HEK293 (cell line): ENCODE measurements around the gene MYO5B.
A peak's percentile ranks its signal among the peaks of the same experiment; 100 is the strongest.

Experiments
- CTCF ChIA-PET: fragments of 350-600 bp; formaldehyde crosslinking; extraction: SDS; loops from one replicate; lab custom pipeline; 2021; ENCODE audit warnings: antibody characterized with exemption; lab: Yijun Ruan, JAX
- POLR2A ChIA-PET: fragments of 300-600 bp; formaldehyde crosslinking; extraction: SDS; loops from one replicate; lab custom pipeline; 2020; ENCODE audit warnings: antibody characterized with exemption, inconsistent platforms; lab: Yijun Ruan, JAX
- H3K27ac ChIP-seq: fragments of 200-500 bp; sonication (Bioruptor generic); 2 replicates; pipeline ENCODE4 v1.5.1; 2014; ENCODE audit warnings: low read depth, low read length, control low read depth, inconsistent platforms; ENCODE audit errors: extremely low read depth
- H3K36me3 ChIP-seq, 2 experiments: fragments of 200-500 bp in 1 of 2; sonication (Bioruptor generic) in 1 of 2; 1 replicate in 1 of 2; 2 replicates in 1 of 2; pipeline ENCODE4 v1.5.1; 2014 to 2017; ENCODE audit warnings: inconsistent platforms in 2 of 2, low read length in 2 of 2; ENCODE audit not compliant: control insufficient read depth in 2 of 2, insufficient read depth in 1 of 2
- H3K4me1 ChIP-seq: fragments of 200-500 bp; sonication (Bioruptor generic); 2 replicates; pipeline ENCODE4 v1.5.1; 2014; ENCODE audit warnings: mild to moderate bottlenecking, low read length, inconsistent platforms; ENCODE audit not compliant: control insufficient read depth, insufficient read depth
- H3K4me3 ChIP-seq: 2 replicates; pipeline ENCODE4 v1.5.1; 2011; ENCODE audit warnings: low read depth, mild to moderate bottlenecking, control low read depth, low read length, moderate library complexity
- H3K9me3 ChIP-seq: fragments of 200-500 bp; sonication (Bioruptor generic); 2 replicates; pipeline ENCODE4 v1.5.1; 2014; ENCODE audit warnings: low read depth, low read length, inconsistent platforms; ENCODE audit not compliant: control insufficient read depth, insufficient read depth
- MZF1 ChIP-seq: fragments of 450-650 bp; formaldehyde crosslinking; IDR thresholded peaks from 2 replicates; pipeline ENCODE4 v1.5.1; 2017; ENCODE audit warnings: missing biosample characterization, missing genetic modification characterization, borderline replicate concordance
- SCRT1 ChIP-seq: fragments of 450-650 bp; formaldehyde crosslinking; IDR thresholded peaks from 2 replicates; pipeline ENCODE4 v1.5.1; 2016; ENCODE audit warnings: missing biosample characterization, missing genetic modification characterization, borderline replicate concordance
- SP7 ChIP-seq: fragments of 450-650 bp; formaldehyde crosslinking; IDR thresholded peaks from 2 replicates; pipeline ENCODE4 v1.5.1; 2016; ENCODE audit warnings: missing biosample characterization, missing genetic modification characterization
- YY2 ChIP-seq: fragments of 450-650 bp; formaldehyde crosslinking; IDR thresholded peaks from 2 replicates; pipeline ENCODE4 v1.5.1; 2016; ENCODE audit warnings: missing biosample characterization, missing genetic modification characterization
- ZBTB21 ChIP-seq: fragments of 450-650 bp; formaldehyde crosslinking; IDR thresholded peaks from 2 replicates; pipeline ENCODE4 v1.5.1; 2017; ENCODE audit warnings: missing biosample characterization, missing genetic modification characterization
- ZBTB7A ChIP-seq: fragments of 450-650 bp; formaldehyde crosslinking; IDR thresholded peaks from 2 replicates; pipeline ENCODE4 v1.5.1; 2016; ENCODE audit warnings: low read depth, missing biosample characterization, missing genetic modification characterization
- ZBTB8A ChIP-seq: fragments of 450-650 bp; formaldehyde crosslinking; IDR thresholded peaks from 2 replicates; pipeline ENCODE4 v1.5.1; 2016; ENCODE audit warnings: missing biosample characterization, missing genetic modification characterization
- ZIC2 ChIP-seq: fragments of 450-650 bp; formaldehyde crosslinking; IDR thresholded peaks from 2 replicates; pipeline ENCODE4 v1.5.1; 2016; ENCODE audit warnings: missing biosample characterization, missing genetic modification characterization
- ZNF16 ChIP-seq: fragments of 450-650 bp; formaldehyde crosslinking; IDR thresholded peaks from 2 replicates; pipeline ENCODE4 v1.5.1; 2016; ENCODE audit warnings: low read depth, missing biosample characterization, missing genetic modification characterization
- ZNF221 ChIP-seq: fragments of 450-650 bp; formaldehyde crosslinking; IDR thresholded peaks from 2 replicates; pipeline ENCODE4 v1.5.1; 2017; ENCODE audit warnings: missing biosample characterization, missing genetic modification characterization, borderline replicate concordance
- ZNF292 ChIP-seq: fragments of 450-650 bp; formaldehyde crosslinking; IDR thresholded peaks from 2 replicates; pipeline ENCODE4 v1.5.1; 2016; ENCODE audit warnings: low read depth, missing biosample characterization, missing genetic modification characterization, borderline replicate concordance
- ZNF335 ChIP-seq: fragments of 450-650 bp; formaldehyde crosslinking; conservative IDR thresholded peaks from 2 replicates; pipeline ENCODE4 v1.5.1; 2016; ENCODE audit warnings: missing biosample characterization, missing genetic modification characterization
- ZNF341 ChIP-seq: fragments of 450-650 bp; formaldehyde crosslinking; IDR thresholded peaks from 2 replicates; pipeline ENCODE4; 2016; ENCODE audit warnings: low read depth, missing biosample characterization, missing genetic modification characterization
- ZNF394 ChIP-seq: fragments of 450-650 bp; formaldehyde crosslinking; IDR thresholded peaks from 2 replicates; pipeline ENCODE4 v1.5.1; 2016; ENCODE audit warnings: missing biosample characterization, missing genetic modification characterization, mild to moderate bottlenecking, moderate library complexity, borderline replicate concordance
- ZNF530 ChIP-seq: fragments of 450-650 bp; formaldehyde crosslinking; IDR thresholded peaks from 2 replicates; pipeline ENCODE4 v1.5.1; 2016; ENCODE audit warnings: low read depth, missing biosample characterization, missing genetic modification characterization
- ZNF561 ChIP-seq: fragments of 450-650 bp; IDR thresholded peaks from 2 replicates; pipeline ENCODE4 v1.5.1; 2018; ENCODE audit warnings: missing biosample characterization, missing genetic modification characterization, borderline replicate concordance
- ZNF626 ChIP-seq: fragments of 450-650 bp; sonication (Bioruptor Pico); formaldehyde crosslinking; IDR thresholded peaks from 2 replicates; pipeline ENCODE4 v1.5.1; 2018; ENCODE audit warnings: missing biosample characterization, missing genetic modification characterization, inconsistent platforms
- ZNF629 ChIP-seq: fragments of 450-650 bp; formaldehyde crosslinking; IDR thresholded peaks from 2 replicates; pipeline ENCODE4 v1.5.1; 2017; ENCODE audit warnings: missing biosample characterization, missing genetic modification characterization
- ZNF658 ChIP-seq: fragments of 450-650 bp; formaldehyde crosslinking; IDR thresholded peaks from 2 replicates; pipeline ENCODE4; 2016; ENCODE audit warnings: missing biosample characterization, missing genetic modification characterization
- ZNF664 ChIP-seq: fragments of 450-650 bp; formaldehyde crosslinking; IDR thresholded peaks from 2 replicates; pipeline ENCODE4 v1.5.1; 2016; ENCODE audit warnings: missing biosample characterization, missing genetic modification characterization
- ZNF768 ChIP-seq: fragments of 450-650 bp; formaldehyde crosslinking; IDR thresholded peaks from 2 replicates; pipeline ENCODE4 v1.5.1; 2018; ENCODE audit warnings: missing biosample characterization, mild to moderate bottlenecking, missing genetic modification characterization

MYO5B gene

GRCh38 chr18:49910019-49910418 is 284.9 kb downstream of the MYO5B start:
- POLR2A ChIA-PET, result no interaction called here
- CTCF ChIA-PET, result interaction anchor here (1.5 kb wide), 1 partner anchor 447 kb away, joined by 3 read pairs; no protein-coding TSS in a partner anchor

GRCh38 chr18:49907346-49907929 is 287.5 kb downstream of the MYO5B start:
- peaks cover 18% of the 10 kb centered on the region for H3K4me1 ChIP-seq
- TF ChIP-seq ZNF16 (tag by site-specific recombination), result no peak
- no peak for TF ChIP-seq ZNF626
- TF ChIP-seq ZNF530, result no peak
- TF ChIP-seq ZNF561 (tag by site-specific recombination), result no peak
- TF ChIP-seq SP7, result 0 out of 2 replicates have a peak, but pooled peaks have one; percentile 23
- TF ChIP-seq MZF1, result no peak
- no peak for TF ChIP-seq ZNF292 (tag by site-specific recombination)
- no peak for TF ChIP-seq ZNF629
- 0 out of 2 replicates have a peak, but pooled peaks have one; percentile 28 for TF ChIP-seq ZNF664 (tag by site-specific recombination)
- TF ChIP-seq ZNF335 (tag by site-specific recombination), result no peak
- no peak for TF ChIP-seq ZNF221
- POLR2A ChIA-PET, result no interaction called here
- CTCF ChIA-PET, result interaction anchor here (1.0 kb wide), 1 partner anchor 296 kb away, joined by 3 read pairs; no protein-coding TSS in a partner anchor
- H3K36me3 ChIP-seq, result no peaks in the 10 kb centered on the region
- no peaks in the 10 kb centered on the region for H3K9me3 ChIP-seq
- no peak overlapping the region for H3K27ac ChIP-seq
- no peak overlapping the region for H3K4me3 ChIP-seq

More at GRCh38 chr18:49910019-49910418, 284.9 kb downstream of the MYO5B start:
- Histone ChIP-seq H3K4me3 (no peak overlapping the region), H3K36me3 (no peaks in the 10 kb centered on the region), H3K9me3 (no peaks in the 10 kb centered on the region), H3K27ac (no peak overlapping the region), H3K4me1 (peaks cover 18% of the 10 kb centered on the region)
- TF ChIP-seq ZBTB7A (no peak), SCRT1 (tag by site-specific recombination) (no peak), ZIC2 (tag by site-specific recombination) (peak; percentile 92), ZBTB21 (tag by site-specific recombination) (no peak)

- ChIA-PET CTCF (no interaction called here), POLR2A (no interaction called here)
- TF ChIP-seq ZNF768 (tag by site-specific recombination), result no peak
- TF ChIP-seq ZIC2 (tag by site-specific recombination), result no peak
- no peak for TF ChIP-seq ZNF394
- no peak for TF ChIP-seq ZNF341 (tag by site-specific recombination)
- TF ChIP-seq ZBTB8A (tag by site-specific recombination), result no peak
- no peak for TF ChIP-seq ZNF658 (tag by site-specific recombination)
- TF ChIP-seq YY2 (tag by site-specific recombination), result no peak
- Histone ChIP-seq H3K27ac (no peak overlapping the region), H3K4me3 (no peak overlapping the region), H3K36me3 (no peaks in the 10 kb centered on the region), H3K4me1 (peaks cover 5% of the 10 kb centered on the region), H3K9me3 (no peaks in the 10 kb centered on the region)
These were observed 289.2 kb downstream of the MYO5B start for GRCh38 chr18:49905771-49906170.
